OCI-LY7 (cell line): Measurements from ENCODE around the gene LEUTX.

Experiments
- EZH2phosphoT487 ChIP-seq: fragments of 200-600 bp; sonication (generic); IDR thresholded peaks from 2 replicates; pipeline ENCODE4 v1.6.1; 2018; ENCODE audit warnings: low read depth, borderline replicate concordance, mild to moderate bottlenecking, mixed run types, antibody characterized with exemption, low read length, moderate library complexity, mixed read lengths
- TF ChIP-seq, protein P1 (sequence below): fragments of 200-600 bp; sonication (generic); conservative IDR thresholded peaks from 2 replicates; pipeline ENCODE4 v1.5.1; 2014; ENCODE audit warnings: mild to moderate bottlenecking, antibody characterized with exemption, low read length, moderate library complexity, mixed read lengths

DNA sequence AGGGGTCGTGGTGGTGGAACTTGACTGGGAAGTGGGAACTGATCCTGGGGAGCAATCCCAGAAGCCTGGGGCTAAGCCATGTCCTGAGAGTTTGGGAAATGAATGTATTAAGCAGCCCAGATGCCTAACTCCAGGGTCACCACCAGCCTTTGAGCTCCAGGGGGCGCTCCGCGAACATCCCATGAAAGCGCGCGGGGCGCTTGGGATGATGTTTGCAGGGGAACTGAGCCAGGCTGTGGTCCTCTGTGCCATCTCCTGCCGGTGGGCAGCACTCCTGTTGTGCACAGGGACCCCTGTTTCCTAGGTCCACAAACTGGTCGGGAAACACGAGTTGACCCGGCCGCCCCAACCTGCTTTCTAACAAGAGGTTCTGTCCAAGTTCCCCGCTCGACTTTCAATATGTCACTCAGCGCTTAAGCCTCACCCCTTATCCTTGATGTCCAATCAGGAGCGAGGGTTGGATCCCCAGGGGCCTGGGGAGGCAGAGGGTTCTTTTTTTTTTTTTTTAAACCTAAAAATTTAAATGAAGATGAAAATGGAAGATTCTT is 14.4 kb downstream of the LEUTX start:
- TF ChIP-seq, protein P1, sequence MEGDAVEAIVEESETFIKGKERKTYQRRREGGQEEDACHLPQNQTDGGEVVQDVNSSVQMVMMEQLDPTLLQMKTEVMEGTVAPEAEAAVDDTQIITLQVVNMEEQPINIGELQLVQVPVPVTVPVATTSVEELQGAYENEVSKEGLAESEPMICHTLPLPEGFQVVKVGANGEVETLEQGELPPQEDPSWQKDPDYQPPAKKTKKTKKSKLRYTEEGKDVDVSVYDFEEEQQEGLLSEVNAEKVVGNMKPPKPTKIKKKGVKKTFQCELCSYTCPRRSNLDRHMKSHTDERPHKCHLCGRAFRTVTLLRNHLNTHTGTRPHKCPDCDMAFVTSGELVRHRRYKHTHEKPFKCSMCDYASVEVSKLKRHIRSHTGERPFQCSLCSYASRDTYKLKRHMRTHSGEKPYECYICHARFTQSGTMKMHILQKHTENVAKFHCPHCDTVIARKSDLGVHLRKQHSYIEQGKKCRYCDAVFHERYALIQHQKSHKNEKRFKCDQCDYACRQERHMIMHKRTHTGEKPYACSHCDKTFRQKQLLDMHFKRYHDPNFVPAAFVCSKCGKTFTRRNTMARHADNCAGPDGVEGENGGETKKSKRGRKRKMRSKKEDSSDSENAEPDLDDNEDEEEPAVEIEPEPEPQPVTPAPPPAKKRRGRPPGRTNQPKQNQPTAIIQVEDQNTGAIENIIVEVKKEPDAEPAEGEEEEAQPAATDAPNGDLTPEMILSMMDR: peak; percentile 98
- TF ChIP-seq EZH2phosphoT487: no peak
